Endodermal cell (in vitro differentiated cells): Measurements from ENCODE around the gene TRIM3. TPM values are rescaled to one million over a fixed set of nuclear protein-coding genes. Genes with fewer than 3 reads are reported as not detected.

Experiments used
- DNase-seq: peaks from one replicate; pipeline ENCODE4 v3.0.0-alpha.2; 2017
- H3K27ac ChIP-seq: 2 replicates; pipeline ENCODE4 v1.5.1; 2013; ENCODE audit warnings: mild to moderate bottlenecking, low read depth, low read length, moderate library complexity
- H3K27me3 ChIP-seq: 2 replicates; pipeline ENCODE4 v1.6.1; 2013; ENCODE audit warnings: mild to moderate bottlenecking, low read length, moderate library complexity; ENCODE audit not compliant: insufficient read depth, control insufficient read depth, poor library complexity, severe bottlenecking
- H3K36me3 ChIP-seq: 2 replicates; pipeline ENCODE4 v1.7.0; 2013; ENCODE audit warnings: mild to moderate bottlenecking, low read length, moderate library complexity; ENCODE audit not compliant: control insufficient read depth, insufficient read depth
- H3K4me1 ChIP-seq: one replicate; pipeline ENCODE4 v1.7.0; 2013; ENCODE audit warnings: low read length; ENCODE audit not compliant: control insufficient read depth, insufficient read depth
- H3K4me3 ChIP-seq: 2 replicates; pipeline ENCODE4 v1.5.1; 2013; ENCODE audit warnings: mild to moderate bottlenecking, low read length, moderate library complexity
- H3K9ac ChIP-seq: 2 replicates; pipeline ENCODE4 v1.6.1; 2013; ENCODE audit warnings: mild to moderate bottlenecking, low read length, moderate library complexity; ENCODE audit not compliant: poor library complexity, severe bottlenecking; ENCODE audit errors: extremely low read depth
- H3K9me3 ChIP-seq: 2 replicates; pipeline ENCODE4 v1.6.1; 2013; ENCODE audit warnings: mild to moderate bottlenecking, low read length, moderate library complexity; ENCODE audit not compliant: control insufficient read depth
- H3K27ac Mint-ChIP-seq: 2 replicates; pipeline ENCODE4 v1.8.0; 2020; ENCODE audit warnings: mixed read lengths
- H3K27me3 Mint-ChIP-seq: 2 replicates; pipeline ENCODE4 v1.8.0; 2021; ENCODE audit warnings: mild to moderate bottlenecking, mixed read lengths; ENCODE audit not compliant: insufficient read depth
- H3K36me3 Mint-ChIP-seq: 2 replicates; pipeline ENCODE4 v1.8.0; 2020; ENCODE audit warnings: low read depth, mixed read lengths
- H3K4me1 Mint-ChIP-seq: 2 replicates; pipeline ENCODE4 v1.8.0; 2020; ENCODE audit warnings: mixed read lengths
- H3K4me3 Mint-ChIP-seq: 2 replicates; pipeline ENCODE4 v1.8.0; 2020; ENCODE audit warnings: mild to moderate bottlenecking, moderate library complexity, mixed read lengths
- H3K9me3 Mint-ChIP-seq: 2 replicates; pipeline ENCODE4 v1.8.0; 2020; ENCODE audit warnings: mild to moderate bottlenecking, mixed read lengths
- WGBS, 2 experiments: methylation state at CpG; one replicate each; pipeline versions ENCODE4 v1.1.5 to v1.1.7; 2013; ENCODE audit warnings: missing lambda C conversion rate in 2 of 2, mixed read lengths in 1 of 2; ENCODE audit not compliant: insufficient coverage in 1 of 2, insufficient read length in 1 of 2; 5-methylcytosine and 5-hydroxymethylcytosine counted together
- total RNA-seq, 2 donors: library from RNA; stranded (reverse); fragmentation: NEBNext Ultra II Directional in 1 of 2; extraction: Animal tissue kit (Norgen Biotek cat#: 25700) in 1 of 2; gene quantifications; 2 replicates in 1 of 2; 3 replicates in 1 of 2; pipeline ENCODE4 v1.2.1, GENCODE V29; 2021
- TF ChIP-seq, protein P1 (sequence below): fragments of 200-600 bp; sonication (generic); conservative IDR thresholded peaks from 2 replicates; pipeline ENCODE4 v1.5.0; 2021; ENCODE audit warnings: antibody characterized with exemption, mild to moderate bottlenecking

TRIM3 gene
- total RNA-seq, 2 donors from 2014 or later, result 13.0 to 18.0 TPM

- 92 to 95% methylated on average over 3 to 4 of the region's 4 CpGs for WGBS, 2 experiments
- TF ChIP-seq, protein P1, sequence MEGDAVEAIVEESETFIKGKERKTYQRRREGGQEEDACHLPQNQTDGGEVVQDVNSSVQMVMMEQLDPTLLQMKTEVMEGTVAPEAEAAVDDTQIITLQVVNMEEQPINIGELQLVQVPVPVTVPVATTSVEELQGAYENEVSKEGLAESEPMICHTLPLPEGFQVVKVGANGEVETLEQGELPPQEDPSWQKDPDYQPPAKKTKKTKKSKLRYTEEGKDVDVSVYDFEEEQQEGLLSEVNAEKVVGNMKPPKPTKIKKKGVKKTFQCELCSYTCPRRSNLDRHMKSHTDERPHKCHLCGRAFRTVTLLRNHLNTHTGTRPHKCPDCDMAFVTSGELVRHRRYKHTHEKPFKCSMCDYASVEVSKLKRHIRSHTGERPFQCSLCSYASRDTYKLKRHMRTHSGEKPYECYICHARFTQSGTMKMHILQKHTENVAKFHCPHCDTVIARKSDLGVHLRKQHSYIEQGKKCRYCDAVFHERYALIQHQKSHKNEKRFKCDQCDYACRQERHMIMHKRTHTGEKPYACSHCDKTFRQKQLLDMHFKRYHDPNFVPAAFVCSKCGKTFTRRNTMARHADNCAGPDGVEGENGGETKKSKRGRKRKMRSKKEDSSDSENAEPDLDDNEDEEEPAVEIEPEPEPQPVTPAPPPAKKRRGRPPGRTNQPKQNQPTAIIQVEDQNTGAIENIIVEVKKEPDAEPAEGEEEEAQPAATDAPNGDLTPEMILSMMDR, result no peak
- DNase-seq, result no peak
- H3K36me3 ChIP-seq, result peaks cover 60% of the 10 kb centered on the region
- H3K27me3 ChIP-seq, result no peaks in the 10 kb centered on the region
- peak overlapping the region; percentile 98 for H3K9ac ChIP-seq
- H3K27ac Mint-ChIP-seq, result peak overlapping the region; percentile 78
- H3K4me1 Mint-ChIP-seq, result peaks cover 13% of the 10 kb centered on the region
- H3K9me3 Mint-ChIP-seq, result no peaks in the 10 kb centered on the region
- H3K4me3 ChIP-seq, result peak overlapping the region; percentile 97
- H3K4me1 ChIP-seq, result peaks cover 7% of the 10 kb centered on the region
- H3K4me3 Mint-ChIP-seq, result peak overlapping the region; percentile 94
- H3K27me3 Mint-ChIP-seq, result no peaks in the 10 kb centered on the region
- peaks cover 41% of the 10 kb centered on the region for H3K36me3 Mint-ChIP-seq
- no peak overlapping the region for H3K27ac ChIP-seq
- no peaks in the 10 kb centered on the region for H3K9me3 ChIP-seq
Observed at GRCh38 chr11:6482441-6482840, 8.7 kb upstream of the TRIM3 start.

DNA sequence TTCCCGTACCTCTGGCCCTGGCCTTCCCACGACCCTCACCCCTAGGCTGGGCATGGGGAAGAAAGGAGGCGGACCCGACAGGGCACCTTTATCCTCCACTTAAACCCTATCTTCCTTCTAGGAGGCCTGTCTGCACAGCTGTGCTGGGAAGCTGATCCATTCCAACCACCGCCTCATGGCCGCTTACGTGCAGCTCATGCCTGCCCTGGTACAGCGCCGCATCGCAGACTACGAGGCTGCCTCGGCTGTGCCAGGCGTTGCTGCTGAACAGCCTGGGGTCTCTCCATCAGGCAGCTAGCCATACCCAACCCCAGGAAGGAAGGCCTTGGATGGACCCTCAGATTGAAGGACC, 8.2 kb upstream of the TRIM3 start:
- peaks cover 4% of the 10 kb centered on the region for H3K4me1 ChIP-seq
- Mint-ChIP-seq H3K27ac (peak overlapping the region; percentile 99), H3K4me3 (peak overlapping the region; percentile 94), H3K36me3 (peaks cover 46% of the 10 kb centered on the region), H3K4me1 (peaks cover 13% of the 10 kb centered on the region), H3K27me3 (no peaks in the 10 kb centered on the region), H3K9me3 (no peaks in the 10 kb centered on the region)
- H3K9ac ChIP-seq, result peak overlapping the region; percentile 98
- H3K27ac ChIP-seq, result peak overlapping the region; percentile 92
- DNase-seq, result peak; percentile 57
- H3K9me3 ChIP-seq, result no peaks in the 10 kb centered on the region
- WGBS, 2 experiments, result 14 to 27% methylated on average over 12 to 13 of the region's 13 CpGs
- peaks cover 60% of the 10 kb centered on the region for H3K36me3 ChIP-seq
- H3K4me3 ChIP-seq, result peak overlapping the region; percentile 97
- TF ChIP-seq, protein P1, result no peak
- no peaks in the 10 kb centered on the region for H3K27me3 ChIP-seq

GRCh38 chr11:6481012-6481923, 7.5 kb upstream of the TRIM3 start, which contains the start of the genes ARFIP2 and TIMM10B:
TSS of gene ARFIP2 (minus strand) at chr11:6481331. CDS start at chr11:6480421, 910 bp downstream.
TSS of gene TIMM10B (plus strand) at chr11:6481501. CDS start at chr11:6481517, 16 bp downstream.
- 0% methylated on average over 44 to 64 of the region's 66 CpGs for WGBS, 2 experiments
- H3K4me1 Mint-ChIP-seq, result peaks cover 13% of the 10 kb centered on the region
- Histone ChIP-seq H3K27ac (peak within 1 kb of the TSS; percentile 92), H3K9me3 (no peaks in the 10 kb centered on the region), H3K9ac (peak within 1 kb of the TSS; percentile 98), H3K4me1 (peaks cover 4% of the 10 kb centered on the region), H3K36me3 (peaks cover 64% of the 10 kb centered on the region), H3K4me3 (peak within 1 kb of the TSS; percentile 97), H3K27me3 (no peaks in the 10 kb centered on the region)
- DNase-seq, result peak; percentile 99
- peak within 1 kb of the TSS; percentile 99 for H3K27ac Mint-ChIP-seq
- H3K36me3 Mint-ChIP-seq, result peaks cover 50% of the 10 kb centered on the region
- H3K9me3 Mint-ChIP-seq, result no peaks in the 10 kb centered on the region
- TF ChIP-seq, protein P1, result no peak
- peak within 1 kb of the TSS; percentile 94 for H3K4me3 Mint-ChIP-seq
- no peaks in the 10 kb centered on the region for H3K27me3 Mint-ChIP-seq
